Small intestine (tissue), 7 donors: Measurements from ENCODE around the gene SELE. TPM values are rescaled to one million over a fixed set of nuclear protein-coding genes. Genes with fewer than 3 reads are reported as not detected.
"Not testable (repeated sequence)": the region's sequence is repeated elsewhere in the genome, so short reads cannot be mapped to it uniquely, and the experiment has no call there.

Experiments used
- DNase-seq, 2 donors: peaks; one replicate each; pipeline versions ENCODE4 v3.0.0 to v3.0.0-alpha.2; 2013
- FAIRE-seq: peaks from 2 replicates; lab custom pipeline; 2012; peaks lifted over from hg19 to GRCh38; lab: Jason Lieb, UNC
- H3K27ac ChIP-seq, 3 donors: one replicate each; pipeline ENCODE4 v1.5.1; 2013; ENCODE audit warnings: low read length in 2 of 3, mild to moderate bottlenecking in 2 of 3, control low read depth in 1 of 3, inconsistent platforms in 1 of 3, low read depth in 1 of 3, moderate library complexity in 1 of 3
- H3K27me3 ChIP-seq, 3 donors: one replicate each; pipeline ENCODE4 v1.6.1; 2013; ENCODE audit warnings: low read length in 3 of 3, inconsistent platforms in 1 of 3; ENCODE audit not compliant: control insufficient read depth in 3 of 3, insufficient read depth in 3 of 3
- H3K36me3 ChIP-seq, 3 donors: one replicate each; pipeline ENCODE4 v1.6.1; 2013; ENCODE audit warnings: low read length in 3 of 3, inconsistent platforms in 1 of 3, low read depth in 1 of 3, mild to moderate bottlenecking in 1 of 3, moderate library complexity in 1 of 3; ENCODE audit not compliant: control insufficient read depth in 3 of 3, insufficient read depth in 2 of 3
- H3K4me1 ChIP-seq, 3 donors: one replicate each; pipeline ENCODE4 v1.6.1; 2013; ENCODE audit warnings: low read length in 2 of 3, inconsistent platforms in 1 of 3, low read depth in 1 of 3, mild to moderate bottlenecking in 1 of 3, moderate library complexity in 1 of 3; ENCODE audit not compliant: control insufficient read depth in 3 of 3, insufficient read depth in 2 of 3
- H3K4me3 ChIP-seq, 3 donors: one replicate each; pipeline ENCODE4 v1.5.1; 2013; ENCODE audit warnings: low read length in 3 of 3, control low read depth in 1 of 3, inconsistent platforms in 1 of 3, low read depth in 1 of 3, mild to moderate bottlenecking in 1 of 3, moderate library complexity in 1 of 3
- H3K9me3 ChIP-seq, 2 donors: one replicate each; pipeline ENCODE4 v1.6.1; 2013; ENCODE audit warnings: low read depth in 1 of 2, low read length in 1 of 2; ENCODE audit not compliant: control insufficient read depth in 2 of 2, insufficient read depth in 1 of 2
- WGBS, 3 donors: extraction: QIAGEN DNeasy Blood & Tissue Kit; methylation state at CpG; one replicate each; pipeline ENCODE4 v1.1.7; 2013; 5-methylcytosine and 5-hydroxymethylcytosine counted together
- polyA plus RNA-seq, 4 donors: library from polyadenylated mRNA; stranded (reverse) in 3 of 4; unstranded in 1 of 4; fragments of 200-250 nt in 3 of 4; fragments of 120-200 nt in 1 of 4; gene quantifications; one replicate each; pipeline versions ENCODE4 v1.2.1 to v1.2.3, GENCODE V29; 2013
- donor health status: healthy with polysubstance abuse.
- donor health status: control.
- donor health status: control.
- donor health status: Bipolar disorder and iron deficiency.
- donor health status: healthy.

The SELE gene
- polyA plus RNA-seq, 4 donors = 0.22 to 3.1 (median 0.93) TPM

DNA sequence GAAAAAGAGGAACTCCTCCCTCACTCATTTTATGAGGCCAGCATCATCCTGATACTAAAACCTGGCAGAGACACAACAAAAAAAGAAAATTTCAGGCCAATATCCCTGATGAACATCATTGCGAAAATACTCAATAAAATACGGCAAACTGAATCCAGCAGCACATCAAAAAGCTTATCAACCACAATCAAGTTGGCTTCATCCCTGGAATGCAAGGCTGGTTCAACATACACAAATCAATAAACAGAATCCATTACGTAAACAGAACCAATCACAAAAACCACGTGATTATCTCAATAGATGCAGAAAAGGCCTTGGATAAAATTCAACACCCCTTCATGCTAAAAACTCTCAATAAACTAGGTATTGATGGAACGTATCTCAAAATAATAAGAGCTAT, 20.8 kb downstream of the SELE start:
- not testable (repeated sequence) for H3K9me3 ChIP-seq, FAIRE-seq, H3K27me3 ChIP-seq, DNase-seq, H3K4me1 ChIP-seq, H3K4me3 ChIP-seq, H3K27ac ChIP-seq, H3K36me3 ChIP-seq
- 76 to 86% (median 84%) methylated on average over 5 of the region's 5 CpGs for WGBS, 3 donors

DNA sequence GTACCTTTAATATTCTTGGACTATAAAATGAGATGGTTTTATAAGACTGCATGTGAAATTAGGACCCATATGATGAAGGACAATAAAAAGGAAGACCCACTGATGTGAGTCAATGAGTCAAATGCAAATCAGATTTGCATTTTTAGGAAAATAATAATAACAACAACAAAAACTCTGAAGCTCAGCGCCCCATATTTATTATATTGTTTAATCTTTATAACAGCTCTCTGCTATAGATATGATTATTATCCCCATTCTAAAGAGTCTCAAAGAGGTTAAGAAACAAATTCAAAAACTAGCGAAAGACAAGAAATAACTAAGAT, 21.6 kb downstream of the SELE start:
- Histone ChIP-seq H3K4me3 (no peak overlapping the region), H3K36me3 (no peaks in the 10 kb centered on the region), H3K27ac (no peak overlapping the region), H3K9me3 (no peaks in the 10 kb centered on the region), H3K4me1 (no peaks in the 10 kb centered on the region), H3K27me3 (peaks cover 0 to under 1% (median 0%) of the 10 kb centered on the region in 3 donors)
- no peak for FAIRE-seq
- no peak for DNase-seq
- 88 to 91% (median 89%) methylated on average over 2 of the region's 2 CpGs for WGBS, 3 donors

DNA sequence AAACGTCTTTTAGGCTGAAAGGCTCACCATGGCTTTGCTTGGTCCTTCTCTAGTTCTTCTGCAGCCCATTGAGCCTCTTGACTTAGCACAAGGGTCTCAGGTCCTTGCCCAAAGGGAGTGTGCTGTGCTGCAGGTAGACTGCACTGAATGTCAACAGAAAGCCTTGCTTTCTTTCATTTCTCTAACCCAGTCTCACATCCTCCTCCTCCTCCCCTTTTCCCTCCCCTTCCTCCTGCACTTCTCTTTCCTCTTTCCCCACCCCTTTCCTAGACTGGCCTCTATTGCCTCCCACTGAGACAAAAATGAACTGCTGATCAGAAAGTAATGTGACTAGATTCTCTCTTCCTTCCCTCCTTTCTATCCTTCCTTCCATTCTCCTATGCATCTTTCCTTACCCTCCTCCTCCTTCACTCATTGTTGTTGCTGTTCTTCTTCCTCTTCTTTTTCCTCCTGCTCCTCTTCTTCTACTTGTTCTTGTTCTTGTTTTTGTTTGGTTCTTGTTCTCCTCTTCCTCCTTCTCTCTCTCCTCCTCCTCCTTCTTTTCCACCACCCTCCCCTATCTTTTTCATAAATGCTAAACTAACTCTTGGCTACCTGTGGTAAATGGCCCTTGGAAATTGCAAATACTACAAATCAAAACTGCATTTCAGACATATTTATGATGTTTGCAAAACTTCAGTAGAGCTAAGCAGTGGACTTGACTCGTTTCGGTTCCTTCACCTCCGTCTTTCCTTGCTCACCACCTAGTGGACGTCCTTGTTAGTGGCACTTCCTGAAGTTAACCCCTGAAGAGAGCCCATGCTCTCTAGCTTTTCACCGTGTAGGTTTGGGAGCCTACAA, 22.2 kb downstream of the SELE start, which contains the start of gene SELL:
Gene SELL, minus strand, starts transcription at position 152 of the 840 bp plus-strand sequence. Its CDS starts 122 bp downstream, at position 30.
- WGBS, 3 donors = 7 to 10% (median 8%) methylated on average over 6 of the region's 6 CpGs
- no peaks in the 10 kb centered on the region for H3K9me3 ChIP-seq
- H3K27ac ChIP-seq = no peak within 1 kb of the TSS
- no peaks in the 10 kb centered on the region for H3K36me3 ChIP-seq
- DNase-seq = peak; percentile 78 to 79
- peaks cover 0 to 2% (median 0%) of the 10 kb centered on the region in 3 donors for H3K27me3 ChIP-seq
- no peaks in the 10 kb centered on the region for H3K4me1 ChIP-seq
- no peak within 1 kb of the TSS for H3K4me3 ChIP-seq
- FAIRE-seq = no peak

DNA sequence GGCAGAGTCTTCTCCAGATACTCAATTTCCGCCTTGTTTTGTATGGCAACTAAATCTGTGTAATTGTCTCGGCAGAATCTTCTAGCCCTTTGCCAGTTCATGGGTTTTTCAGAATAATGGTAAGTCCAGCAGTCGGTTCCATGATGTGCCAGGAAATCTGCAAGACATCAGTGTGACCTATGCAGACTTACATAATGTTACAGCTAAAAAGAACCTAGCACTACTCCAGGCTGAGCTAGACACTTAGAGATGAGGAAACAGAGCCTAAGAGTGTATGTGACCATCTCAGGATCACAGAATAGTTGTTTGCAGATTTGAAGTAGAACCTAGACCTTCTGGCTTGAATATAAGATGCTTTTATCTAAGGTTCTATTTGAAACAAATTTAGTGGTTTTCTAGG, 25.2 kb downstream of the SELE start:
- Histone ChIP-seq H3K9me3 (no peaks in the 10 kb centered on the region), H3K36me3 (no peaks in the 10 kb centered on the region), H3K4me1 (no peaks in the 10 kb centered on the region), H3K4me3 (peak overlapping the region in 1 of 3 donors; percentile 24), H3K27ac (no peak overlapping the region), H3K27me3 (peaks cover 0 to 2% (median 0%) of the 10 kb centered on the region in 3 donors)
- no peak for DNase-seq
- WGBS, 3 donors = 72 to 89% (median 81%) methylated on average over 3 of the region's 3 CpGs
- FAIRE-seq = no peak

DNA sequence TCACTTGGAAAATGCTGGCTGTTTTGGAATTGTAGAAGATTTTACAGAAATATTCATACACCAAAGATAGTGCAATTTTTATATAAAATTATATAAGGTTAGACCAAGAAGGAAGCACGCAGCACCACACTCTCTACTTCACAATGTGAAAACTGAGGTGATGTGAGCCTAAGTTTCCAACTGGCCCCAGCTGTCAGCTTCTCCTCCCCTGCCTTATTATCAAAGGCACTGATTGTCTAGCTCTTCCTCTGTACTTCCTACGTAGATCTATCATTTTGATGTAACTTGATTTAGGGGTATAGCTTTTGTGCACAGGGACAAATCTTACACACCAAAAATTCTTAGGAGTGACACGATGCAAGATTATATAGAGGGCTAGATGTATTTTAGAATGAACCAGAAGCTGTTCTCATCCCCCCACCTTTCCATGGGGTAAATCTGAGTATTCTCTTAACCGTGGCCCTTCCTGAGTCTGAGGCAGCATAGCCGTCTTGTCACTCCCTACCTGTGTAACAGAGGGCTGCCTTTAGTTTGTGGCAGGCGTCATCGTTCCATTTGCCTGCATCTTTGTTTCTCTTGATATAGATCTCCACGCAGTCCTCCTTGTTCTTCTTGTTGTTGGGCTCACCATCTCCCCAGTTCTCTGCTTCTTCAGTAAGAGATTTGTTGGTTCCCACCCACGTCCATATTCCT, 25.8 kb downstream of the SELE start:
- H3K4me3 ChIP-seq = peak overlapping the region in 1 of 3 donors; percentile 24
- peaks cover 0 to 2% (median 0%) of the 10 kb centered on the region in 3 donors for H3K27me3 ChIP-seq
- WGBS, 3 donors = 66 to 71% (median 70%) methylated on average over 9 of the region's 9 CpGs
- H3K36me3 ChIP-seq = no peaks in the 10 kb centered on the region
- FAIRE-seq = no peak
- no peaks in the 10 kb centered on the region for H3K4me1 ChIP-seq
- DNase-seq = no peak
- H3K27ac ChIP-seq = no peak overlapping the region
- H3K9me3 ChIP-seq = no peaks in the 10 kb centered on the region

DNA sequence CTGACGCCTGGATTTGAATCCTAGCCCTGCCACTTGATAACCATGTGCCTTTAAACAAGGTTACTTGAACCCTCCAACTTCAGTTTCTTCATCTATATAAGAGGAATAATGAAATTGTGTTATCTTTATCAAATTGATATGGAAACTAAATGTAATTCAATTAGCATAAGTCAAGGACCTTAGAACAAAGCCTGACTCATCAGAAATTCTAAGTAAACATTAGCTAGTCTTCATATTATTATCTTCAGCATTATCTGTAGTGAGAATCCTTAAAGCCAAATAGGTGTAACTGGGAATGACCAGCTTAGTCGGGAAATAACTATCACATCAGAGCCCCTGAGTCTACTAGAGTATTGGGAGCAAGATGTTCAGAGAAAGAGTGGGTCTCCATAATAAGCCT, 29.1 kb downstream of the SELE start:
- no peaks in the 10 kb centered on the region for H3K4me1 ChIP-seq
- no peaks in the 10 kb centered on the region for H3K36me3 ChIP-seq
- peaks cover 0 to 3% (median 2%) of the 10 kb centered on the region in 3 donors for H3K27me3 ChIP-seq
- no peak overlapping the region for H3K4me3 ChIP-seq
- no peak overlapping the region for H3K27ac ChIP-seq
- H3K9me3 ChIP-seq = no peaks in the 10 kb centered on the region
- FAIRE-seq = no peak
- 67 to 81% (median 80%) methylated on average over 2 of the region's 2 CpGs for WGBS, 3 donors
- no peak for DNase-seq

DNA sequence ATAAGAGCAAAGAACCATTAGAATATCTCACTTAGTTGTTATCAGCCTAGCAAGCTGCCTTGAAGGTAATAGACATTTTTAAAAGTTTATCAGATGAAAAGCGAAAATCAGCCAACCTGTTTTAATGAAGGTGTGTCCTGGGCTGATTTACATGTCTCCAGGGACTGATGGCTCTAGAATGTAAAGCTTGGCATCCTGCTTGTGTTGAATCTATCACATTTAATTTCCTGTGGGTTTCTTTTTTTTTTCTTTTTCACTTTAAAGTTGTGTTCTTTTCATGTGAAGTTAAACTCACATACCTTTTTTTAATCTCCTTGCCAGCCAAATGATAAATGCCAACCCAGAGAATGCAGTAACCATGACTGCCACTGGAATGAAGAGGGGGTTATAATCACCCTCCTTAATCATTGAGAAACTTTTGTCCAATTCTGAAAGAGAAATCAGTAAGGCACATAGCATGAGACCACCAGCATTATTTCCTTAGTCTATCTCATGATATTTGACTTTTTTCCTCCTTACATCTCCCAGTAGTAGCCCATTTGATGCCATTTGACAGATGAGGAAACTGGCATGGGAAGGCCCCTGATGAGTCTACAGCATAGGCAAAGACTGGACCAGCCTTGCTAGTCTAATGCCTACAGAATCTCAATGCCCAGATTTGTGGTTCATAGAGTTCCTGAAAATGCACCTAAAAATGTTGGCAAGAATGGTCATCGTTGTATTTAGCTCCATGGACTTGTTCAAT, 32.4 kb downstream of the SELE start:
- Histone ChIP-seq H3K27me3 (peaks cover 0 to 3% (median 0%) of the 10 kb centered on the region in 3 donors), H3K4me3 (no peak overlapping the region), H3K27ac (no peak overlapping the region), H3K9me3 (no peaks in the 10 kb centered on the region), H3K4me1 (no peaks in the 10 kb centered on the region), H3K36me3 (no peaks in the 10 kb centered on the region)
- 59 to 70% (median 64%) methylated on average over 2 of the region's 2 CpGs for WGBS, 3 donors
- no peak for DNase-seq
- no peak for FAIRE-seq

DNA sequence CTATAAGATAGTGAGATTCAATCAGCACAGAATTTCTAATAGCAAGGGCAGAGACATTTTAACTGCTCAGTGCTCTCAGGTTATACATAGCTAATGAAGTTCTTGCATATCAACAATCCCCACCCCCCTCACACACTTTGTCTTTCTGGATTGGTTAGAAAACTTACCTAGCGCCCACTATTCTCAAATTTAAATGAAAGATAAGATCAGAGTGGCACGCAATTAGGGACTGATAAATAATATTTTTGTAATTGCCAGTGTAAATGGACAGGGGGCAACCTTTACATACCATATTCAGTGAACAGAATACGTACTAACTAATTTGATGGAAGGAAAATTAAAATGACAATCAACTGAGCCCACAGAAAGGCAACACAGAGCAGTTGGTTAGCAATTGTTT, 34.2 kb downstream of the SELE start:
- 61 to 65% (median 64%) methylated on average over 3 of the region's 3 CpGs for WGBS, 3 donors
- no peaks in the 10 kb centered on the region for H3K9me3 ChIP-seq
- no peak overlapping the region for H3K27ac ChIP-seq
- no peak overlapping the region for H3K4me3 ChIP-seq
- H3K27me3 ChIP-seq = peaks cover 0 to 3% (median 0%) of the 10 kb centered on the region in 3 donors
- DNase-seq = no peak
- no peaks in the 10 kb centered on the region for H3K36me3 ChIP-seq
- no peaks in the 10 kb centered on the region for H3K4me1 ChIP-seq
- FAIRE-seq = no peak
